Keratinocyte (primary cell): ENCODE measurements around the gene RBM4. TPM values are rescaled to one million over a fixed set of nuclear protein-coding genes. Genes with fewer than 3 reads are reported as not detected.
A peak's percentile ranks its signal among the peaks of the same experiment; 100 is the strongest.
"Not testable (repeated sequence)": the region's sequence is repeated elsewhere in the genome, so short reads cannot be mapped to it uniquely, and the experiment has no call there.

Experiments
- DNase-seq: peaks from one replicate; pipeline ENCODE4 v3.0.0-alpha.2; 2011; ENCODE audit warnings: low read depth, missing footprints, low spot score
- FAIRE-seq: peaks from 2 replicates; lab custom pipeline; 2011; peaks lifted over from hg19 to GRCh38; lab: Jason Lieb, UNC
- H2AFZ ChIP-seq: 2 replicates; pipeline ENCODE4 v1.6.0; 2012; ENCODE audit warnings: low read length, control low read depth, inconsistent platforms; ENCODE audit not compliant: control insufficient read depth
- H3K27ac ChIP-seq: 2 replicates; pipeline ENCODE4 v1.5.1; 2011; ENCODE audit warnings: low read length; ENCODE audit not compliant: control insufficient read depth, insufficient read depth
- H3K27me3 ChIP-seq: 3 replicates; pipeline ENCODE4 v1.6.0; 2011; ENCODE audit warnings: low read length; ENCODE audit not compliant: control insufficient read depth, insufficient read depth; ENCODE audit errors: extremely low read depth
- H3K36me3 ChIP-seq, 2 experiments: 2 replicates in 1 of 2; 3 replicates in 1 of 2; pipeline ENCODE4 v1.5.1; 2011; ENCODE audit warnings: low read length in 2 of 2, mild to moderate bottlenecking in 1 of 2; ENCODE audit not compliant: control insufficient read depth in 2 of 2, insufficient read depth in 2 of 2; ENCODE audit errors: extremely low read depth in 1 of 2
- H3K4me1 ChIP-seq: 3 replicates; pipeline ENCODE4 v1.5.1; 2011; ENCODE audit warnings: low read length; ENCODE audit not compliant: control insufficient read depth, insufficient read depth; ENCODE audit errors: extremely low read depth
- H3K4me2 ChIP-seq: 3 replicates; pipeline ENCODE4 v1.6.0; 2011; ENCODE audit warnings: low read depth, low read length; ENCODE audit not compliant: control insufficient read depth, insufficient read depth; ENCODE audit errors: extremely low read depth
- H3K4me3 ChIP-seq, 3 experiments: fragments of 200-600 bp in 1 of 3; sonication (generic) in 1 of 3; 2 replicates in 2 of 3; 3 replicates in 1 of 3; pipeline ENCODE4 v1.5.1; 2011 to 2016; ENCODE audit warnings: low read length in 3 of 3, mild to moderate bottlenecking in 3 of 3, control low read depth in 2 of 3, inconsistent platforms in 1 of 3, low read depth in 1 of 3, mixed read lengths in 1 of 3, mixed run types in 1 of 3, moderate library complexity in 1 of 3; ENCODE audit not compliant: control insufficient read depth in 2 of 3, insufficient read depth in 2 of 3; ENCODE audit errors: extremely low read depth in 1 of 3
- H3K79me2 ChIP-seq: 2 replicates; pipeline ENCODE4 v1.6.0; 2012; ENCODE audit warnings: low read length; ENCODE audit not compliant: control insufficient read depth, insufficient read depth
- H3K9ac ChIP-seq: 3 replicates; pipeline ENCODE4 v1.6.0; 2011; ENCODE audit warnings: low read length; ENCODE audit not compliant: control insufficient read depth, insufficient read depth; ENCODE audit errors: extremely low read depth
- H3K9me1 ChIP-seq: 3 replicates; pipeline ENCODE4 v1.6.0; 2011; ENCODE audit warnings: low read length; ENCODE audit not compliant: control insufficient read depth, insufficient read depth; ENCODE audit errors: extremely low read depth
- H3K9me3 ChIP-seq: 2 replicates; pipeline ENCODE4 v1.5.1; 2012; ENCODE audit warnings: low read depth, low read length; ENCODE audit not compliant: control insufficient read depth
- H4K20me1 ChIP-seq: 3 replicates; pipeline ENCODE4 v1.6.0; 2011; ENCODE audit warnings: low read length; ENCODE audit not compliant: control insufficient read depth, insufficient read depth; ENCODE audit errors: extremely low read depth
- CTCF ChIP-seq, 3 experiments: IDR thresholded peaks in 1 of 3; conservative IDR thresholded peaks in 1 of 3; optimal IDR thresholded peaks in 1 of 3; 2 replicates in 2 of 3; 3 replicates in 1 of 3; pipeline versions ENCODE3 to v1.5.1; 2011; ENCODE audit warnings: low read length in 3 of 3, mild to moderate bottlenecking in 3 of 3, moderate library complexity in 2 of 3, control low read depth in 1 of 3, inconsistent platforms in 1 of 3; ENCODE audit not compliant: insufficient read depth in 2 of 3; ENCODE audit errors: extremely low read depth in 1 of 3
- EZH2 ChIP-seq: IDR thresholded peaks from one replicate; pipeline ENCODE4 v1.6.1; 2012; ENCODE audit warnings: inconsistent platforms, mild to moderate bottlenecking, low read length, moderate library complexity
- dilution Hi-C: fragments of 300-500 bp; cut with MboI; formaldehyde crosslinking; loops from one replicate; pipeline ENCODE4 v1.7.0; 2020; ENCODE audit warnings: low sequenced_read_pairs; ENCODE audit not compliant: extremely low pct_ligation_motif_present
- polyA plus RNA-seq, 5 experiments: library from polyadenylated mRNA; depleted of rRNA in 3 of 5; stranded (reverse) in 3 of 5; stranded (forward) in 1 of 5; unstranded in 1 of 5; fragments of >200 nt; gene quantifications; 1 replicate in 1 of 5; 2 replicates in 3 of 5; 3 replicates in 1 of 5; pipeline versions ENCODE4 v1.2.1 to v1.2.3, GENCODE V29; 2011 to 2012; ENCODE audit warnings: missing spikeins in 2 of 5, low read depth in 1 of 5, low replicate concordance in 1 of 5

The RBM4 gene
- polyA plus RNA-seq, 1 donor (not counting 4 experiments of a cell fraction or from before 2014, with no cell fraction given) = 190 TPM

- H3K9me1 ChIP-seq, H3K27me3 ChIP-seq, H2AFZ ChIP-seq, H4K20me1 ChIP-seq, H3K9me3 ChIP-seq, dilution Hi-C loops, FAIRE-seq, H3K9ac ChIP-seq, H3K4me3 ChIP-seq, H3K79me2 ChIP-seq, H3K4me2 ChIP-seq, DNase-seq: not testable (repeated sequence)
- Histone ChIP-seq H3K36me3 (peaks cover 10 to 17% of the 10 kb centered on the region in 2 experiments), H3K27ac (peak overlapping the region; percentile 70), H3K4me1 (peaks cover 14% of the 10 kb centered on the region)
Measured at GRCh38 chr11:66606608-66607007, 31.9 kb upstream of the RBM4 start.

- Histone ChIP-seq H3K27me3 (no peaks in the 10 kb centered on the region), H4K20me1 (no peaks in the 10 kb centered on the region), H3K27ac (peak overlapping the region; percentile 70), H3K79me2 (no peaks in the 10 kb centered on the region), H3K4me3 (no peak overlapping the region), H3K4me2 (peak overlapping the region; percentile 67), H3K36me3 (peaks cover 10 to 14% of the 10 kb centered on the region in 2 experiments), H2AFZ (no peak overlapping the region), H3K9ac (peak overlapping the region; percentile 37), H3K4me1 (peaks cover 10% of the 10 kb centered on the region), H3K9me1 (no peaks in the 10 kb centered on the region), H3K9me3 (no peaks in the 10 kb centered on the region)
- FAIRE-seq (no peak), DNase-seq (no peak)
- TF ChIP-seq CTCF (optimal IDR thresholded peaks at IDR 0.05 in 1 of 3, IDR thresholded peaks at IDR 0.05 in 1 of 3, conservative IDR thresholded peaks at IDR 0.05 in 1 of 3; ENCODE audit: extremely low read depth in 1 of 3, insufficient read depth in 2 of 3, low read length in 3 of 3) (no peak), EZH2 (no peak)
- dilution Hi-C loops = no loop called here
Measured at GRCh38 chr11:66607126-66607834, 31.2 kb upstream of the RBM4 start.
